Keratinocyte (primary cell): ENCODE results near the gene LPO.

Experiments used
- CTCF ChIP-seq, 3 experiments: IDR thresholded peaks in 1 of 3; conservative IDR thresholded peaks in 1 of 3; optimal IDR thresholded peaks in 1 of 3; 2 replicates in 2 of 3; 3 replicates in 1 of 3; pipeline versions ENCODE3 to v1.5.1; 2011; ENCODE audit warnings: low read length in 3 of 3, mild to moderate bottlenecking in 3 of 3, moderate library complexity in 2 of 3, control low read depth in 1 of 3, inconsistent platforms in 1 of 3; ENCODE audit not compliant: insufficient read depth in 2 of 3; ENCODE audit errors: extremely low read depth in 1 of 3
- EZH2 ChIP-seq: IDR thresholded peaks from one replicate; pipeline ENCODE4 v1.6.1; 2012; ENCODE audit warnings: inconsistent platforms, mild to moderate bottlenecking, low read length, moderate library complexity

GRCh38 chr17:58277802-58278595 lies 39.6 kb downstream of the LPO start:
- no peak for TF ChIP-seq CTCF (optimal IDR thresholded peaks at IDR 0.05 in 1 of 3, IDR thresholded peaks at IDR 0.05 in 1 of 3, conservative IDR thresholded peaks at IDR 0.05 in 1 of 3; ENCODE audit: extremely low read depth in 1 of 3, insufficient read depth in 2 of 3, low read length in 3 of 3)
- TF ChIP-seq EZH2, result no peak
